H9 (cell line): Measurements from ENCODE around the gene TRA2B. TPM values are rescaled to one million over a fixed set of nuclear protein-coding genes. Genes with fewer than 3 reads are reported as not detected.

ENCODE experiments used
- DNase-seq: peaks from one replicate; pipeline ENCODE4 v3.0.0-alpha.2; 2017
- H2AFZ ChIP-seq: one replicate; pipeline ENCODE4 v1.6.1; 2013; ENCODE audit warnings: mild to moderate bottlenecking, low read length, control low read depth, moderate library complexity
- H2AK5ac ChIP-seq: 2 replicates; pipeline ENCODE4 v1.6.1; 2013; ENCODE audit warnings: low read length, control low read depth, mixed read lengths; ENCODE audit not compliant: insufficient read length
- H2BK120ac ChIP-seq: one replicate; pipeline ENCODE4 v1.6.1; 2013; ENCODE audit warnings: low read depth, mild to moderate bottlenecking, low read length, control low read depth, inconsistent platforms; ENCODE audit not compliant: poor library complexity, severe bottlenecking
- H2BK12ac ChIP-seq: 2 replicates; pipeline ENCODE4 v1.6.1; 2013; ENCODE audit warnings: low read length, control low read depth, mixed read lengths, low read depth; ENCODE audit not compliant: insufficient read length
- H2BK15ac ChIP-seq: 2 replicates; pipeline ENCODE4 v1.6.1; 2013; ENCODE audit warnings: low read depth, low read length, control low read depth
- H2BK20ac ChIP-seq: one replicate; pipeline ENCODE4 v1.6.1; 2013; ENCODE audit warnings: low read depth, mild to moderate bottlenecking, low read length, control low read depth, inconsistent platforms; ENCODE audit not compliant: poor library complexity, severe bottlenecking
- H2BK5ac ChIP-seq: 2 replicates; pipeline ENCODE4 v1.6.1; 2013; ENCODE audit warnings: low read length, control low read depth, mixed read lengths; ENCODE audit not compliant: insufficient read length
- H3K14ac ChIP-seq: 2 replicates; pipeline ENCODE4 v1.6.1; 2013; ENCODE audit warnings: low read length, control low read depth; ENCODE audit not compliant: insufficient read depth
- H3K18ac ChIP-seq: 2 replicates; pipeline ENCODE4 v1.6.1; 2013; ENCODE audit warnings: low read depth, mild to moderate bottlenecking, mixed read lengths, low read length, control low read depth; ENCODE audit not compliant: insufficient read length
- H3K23ac ChIP-seq: 2 replicates; pipeline ENCODE4 v1.6.1; 2013; ENCODE audit warnings: low read length, control low read depth, mixed read lengths, low read depth; ENCODE audit not compliant: insufficient read length
- H3K23me2 ChIP-seq: 2 replicates; pipeline ENCODE4 v1.6.1; 2013; ENCODE audit warnings: low read depth, mild to moderate bottlenecking, mixed read lengths, low read length, control low read depth; ENCODE audit not compliant: insufficient read length, poor library complexity, severe bottlenecking
- H3K27ac ChIP-seq: 2 replicates; pipeline ENCODE4 v1.5.1; 2013; ENCODE audit warnings: low read length, control low read depth, mixed read lengths, low read depth; ENCODE audit not compliant: insufficient read length
- H3K27me3 ChIP-seq: 2 replicates; pipeline ENCODE4 v1.6.1; 2013; ENCODE audit warnings: low read length, control low read depth, inconsistent platforms; ENCODE audit not compliant: insufficient read depth
- H3K4ac ChIP-seq: 2 replicates; pipeline ENCODE4 v1.6.1; 2013; ENCODE audit warnings: low read depth, mild to moderate bottlenecking, control low read depth, inconsistent platforms, low read length, moderate library complexity
- H3K4me1 ChIP-seq: 2 replicates; pipeline ENCODE4 v1.6.1; 2013; ENCODE audit warnings: low read length, control low read depth, inconsistent platforms; ENCODE audit not compliant: insufficient read depth
- H3K4me2 ChIP-seq: 2 replicates; pipeline ENCODE4 v1.6.1; 2013; ENCODE audit warnings: low read length, control low read depth, mixed read lengths; ENCODE audit not compliant: insufficient read length, insufficient read depth
- H3K56ac ChIP-seq: 2 replicates; pipeline ENCODE4 v1.6.1; 2013; ENCODE audit warnings: low read depth, mild to moderate bottlenecking, mixed read lengths, low read length, control low read depth; ENCODE audit not compliant: insufficient read length
- H3K79me1 ChIP-seq: 2 replicates; pipeline ENCODE4 v1.6.1; 2013; ENCODE audit warnings: low read depth, mild to moderate bottlenecking, moderate library complexity, low read length, control low read depth, inconsistent platforms; ENCODE audit not compliant: insufficient read depth, poor library complexity, severe bottlenecking
- H3K79me2 ChIP-seq: 2 replicates; pipeline ENCODE4 v1.6.1; 2013; ENCODE audit warnings: low read length, control low read depth, inconsistent platforms; ENCODE audit not compliant: insufficient read depth
- H3K9ac ChIP-seq: 2 replicates; pipeline ENCODE4 v1.6.1; 2013; ENCODE audit warnings: low read length, control low read depth, mixed read lengths; ENCODE audit not compliant: insufficient read length; ENCODE audit errors: extremely low read depth
- H3K9me3 ChIP-seq: one replicate; pipeline ENCODE4 v1.6.1; 2013; ENCODE audit warnings: low read depth, low read length, inconsistent platforms; ENCODE audit not compliant: control insufficient read depth
- H3T11ph ChIP-seq: one replicate; pipeline ENCODE4 v1.6.1; 2013; ENCODE audit warnings: mild to moderate bottlenecking, low read length, control low read depth, inconsistent platforms
- H4K20me1 ChIP-seq: one replicate; pipeline ENCODE4 v1.6.1; 2013; ENCODE audit not compliant: control insufficient read depth, insufficient read length, insufficient read depth
- H4K5ac ChIP-seq: 2 replicates; pipeline ENCODE4 v1.6.1; 2013; ENCODE audit warnings: low read depth, mild to moderate bottlenecking, mixed read lengths, low read length, control low read depth; ENCODE audit not compliant: insufficient read length
- H4K8ac ChIP-seq: replicated peaks from 2 replicates; pipeline ENCODE4 v1.6.1; 2013; ENCODE audit warnings: low read length, control low read depth, mixed read lengths, low read depth; ENCODE audit not compliant: insufficient read length
- H4K91ac ChIP-seq: 2 replicates; pipeline ENCODE4 v1.6.1; 2013; ENCODE audit warnings: low read depth, mild to moderate bottlenecking, moderate library complexity, mixed read lengths, low read length, control low read depth; ENCODE audit not compliant: insufficient read length
- H3K27ac Mint-ChIP-seq, 3 experiments: 2 replicates in 2 of 3; 3 replicates in 1 of 3; pipeline ENCODE4 v1.8.0; 2020 to 2021; ENCODE audit warnings: mixed read lengths in 3 of 3, mild to moderate bottlenecking in 1 of 3, moderate library complexity in 1 of 3
- H3K27me3 Mint-ChIP-seq: 2 replicates; pipeline ENCODE4 v1.8.0; 2021; ENCODE audit warnings: low read depth, mild to moderate bottlenecking, moderate library complexity, mixed read lengths
- H3K36me3 Mint-ChIP-seq, 3 experiments: 2 replicates in 2 of 3; 3 replicates in 1 of 3; pipeline ENCODE4 v1.8.0; 2020 to 2021; ENCODE audit warnings: low read depth in 3 of 3, mixed read lengths in 3 of 3; ENCODE audit not compliant: insufficient read depth in 1 of 3
- H3K4me1 Mint-ChIP-seq, 2 experiments: 2 replicates each; pipeline ENCODE4 v1.8.0; 2020; ENCODE audit warnings: mixed read lengths in 2 of 2
- H3K4me3 Mint-ChIP-seq, 2 experiments: 2 replicates in 1 of 2; 3 replicates in 1 of 2; pipeline ENCODE4 v1.8.0; 2020 to 2021; ENCODE audit warnings: mild to moderate bottlenecking in 2 of 2, mixed read lengths in 2 of 2, moderate library complexity in 1 of 2
- H3K9me3 Mint-ChIP-seq, 2 experiments: 2 replicates in 1 of 2; 3 replicates in 1 of 2; pipeline ENCODE4 v1.8.0; 2020; ENCODE audit warnings: mild to moderate bottlenecking in 2 of 2, mixed read lengths in 2 of 2, moderate library complexity in 1 of 2
- WGBS: extraction: QIAGEN DNeasy Blood & Tissue Kit; methylation state at CpG from one replicate; pipeline ENCODE4 v1.1.7; 2013; ENCODE audit warnings: missing lambda C conversion rate, low lambda C conversion rate, mixed read lengths; ENCODE audit not compliant: insufficient read length; ENCODE audit errors: extremely low coverage; 5-methylcytosine and 5-hydroxymethylcytosine counted together
- total RNA-seq: library from RNA; stranded (reverse); gene quantifications from 2 replicates; pipeline ENCODE4 v1.2.1, GENCODE V29; 2021
- TF ChIP-seq, protein P1 (sequence below): fragments of 200-600 bp; sonication (generic); conservative IDR thresholded peaks from 3 replicates; pipeline ENCODE4 v1.8.0; 2021; ENCODE audit warnings: antibody characterized with exemption, mild to moderate bottlenecking

Gene TRA2B
- total RNA-seq, 1 experiment from 2014 or later, result 344 TPM

DNA sequence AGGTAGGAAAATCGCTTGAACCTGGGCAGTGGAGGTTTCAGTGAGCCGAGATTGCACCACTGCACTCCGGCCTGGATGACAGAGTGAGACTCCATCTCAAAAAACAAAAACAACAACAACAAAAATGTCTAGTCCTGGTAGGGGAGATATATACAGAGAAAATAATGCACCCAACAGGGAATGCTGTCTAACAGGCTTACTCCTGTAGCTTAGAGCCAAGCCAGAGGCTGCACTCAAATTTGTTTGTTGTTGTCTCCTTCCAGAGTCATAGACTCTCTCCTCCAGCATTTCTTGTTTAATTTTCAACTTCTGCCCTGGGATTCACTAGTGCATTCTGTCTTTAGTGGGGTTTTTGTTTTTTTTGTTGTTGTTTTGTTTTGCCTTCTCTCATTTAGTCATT, 4.6 kb upstream of the TRA2B start:
- no peaks in the 10 kb centered on the region for H3K27me3 ChIP-seq
- no peaks in the 10 kb centered on the region for H3K9me3 ChIP-seq
- TF ChIP-seq, protein P1, sequence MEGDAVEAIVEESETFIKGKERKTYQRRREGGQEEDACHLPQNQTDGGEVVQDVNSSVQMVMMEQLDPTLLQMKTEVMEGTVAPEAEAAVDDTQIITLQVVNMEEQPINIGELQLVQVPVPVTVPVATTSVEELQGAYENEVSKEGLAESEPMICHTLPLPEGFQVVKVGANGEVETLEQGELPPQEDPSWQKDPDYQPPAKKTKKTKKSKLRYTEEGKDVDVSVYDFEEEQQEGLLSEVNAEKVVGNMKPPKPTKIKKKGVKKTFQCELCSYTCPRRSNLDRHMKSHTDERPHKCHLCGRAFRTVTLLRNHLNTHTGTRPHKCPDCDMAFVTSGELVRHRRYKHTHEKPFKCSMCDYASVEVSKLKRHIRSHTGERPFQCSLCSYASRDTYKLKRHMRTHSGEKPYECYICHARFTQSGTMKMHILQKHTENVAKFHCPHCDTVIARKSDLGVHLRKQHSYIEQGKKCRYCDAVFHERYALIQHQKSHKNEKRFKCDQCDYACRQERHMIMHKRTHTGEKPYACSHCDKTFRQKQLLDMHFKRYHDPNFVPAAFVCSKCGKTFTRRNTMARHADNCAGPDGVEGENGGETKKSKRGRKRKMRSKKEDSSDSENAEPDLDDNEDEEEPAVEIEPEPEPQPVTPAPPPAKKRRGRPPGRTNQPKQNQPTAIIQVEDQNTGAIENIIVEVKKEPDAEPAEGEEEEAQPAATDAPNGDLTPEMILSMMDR, result no peak
- no peak overlapping the region for H3K27ac ChIP-seq
- no peak overlapping the region for H2AK5ac ChIP-seq
- DNase-seq, result no peak
- H3K9me3 Mint-ChIP-seq, result peaks cover 9% of the 10 kb centered on the region in 2 experiments
- H3K4ac ChIP-seq, result no peak overlapping the region
- H3K4me1 Mint-ChIP-seq, result peaks cover 7 to 8% of the 10 kb centered on the region in 2 experiments; a peak in 3 of 4 replicates
- H3K27me3 Mint-ChIP-seq, result peaks cover 14% of the 10 kb centered on the region
- WGBS, result no CpG with 5 or more reads among the region's 3 CpGs
- H2AFZ ChIP-seq, result no peak overlapping the region
- H3K23ac ChIP-seq, result no peak overlapping the region
- no peak overlapping the region for H3T11ph ChIP-seq
- peaks cover 8 to 10% (median 9%) of the 10 kb centered on the region in 3 experiments for H3K36me3 Mint-ChIP-seq
- no peak overlapping the region for H3K56ac ChIP-seq
- H3K4me3 Mint-ChIP-seq, result no peak overlapping the region
- H3K4me2 ChIP-seq, result no peak overlapping the region
- no peak overlapping the region for H2BK20ac ChIP-seq
- no peaks in the 10 kb centered on the region for H3K79me1 ChIP-seq
- H2BK120ac ChIP-seq, result no peak overlapping the region
- no peaks in the 10 kb centered on the region for H3K23me2 ChIP-seq
- no peaks in the 10 kb centered on the region for H4K20me1 ChIP-seq
- no peak overlapping the region for H3K18ac ChIP-seq
- H4K8ac ChIP-seq, result no peak overlapping the region
- no peaks in the 10 kb centered on the region for H3K4me1 ChIP-seq
- no peak overlapping the region for H2BK12ac ChIP-seq
- no peak overlapping the region for H3K14ac ChIP-seq
- no peak overlapping the region for H4K91ac ChIP-seq
- H3K27ac Mint-ChIP-seq, result no peak overlapping the region
- H2BK5ac ChIP-seq, result no peak overlapping the region
- no peak overlapping the region for H3K9ac ChIP-seq
- H4K5ac ChIP-seq, result no peak overlapping the region
- H3K79me2 ChIP-seq, result peaks cover 4% of the 10 kb centered on the region; the same call in 1 of the 2 replicates
- H2BK15ac ChIP-seq, result no peak overlapping the region
